NCI-H1417 treated with DMSO at 0.1 percent for 48 hours (cell line): Measurements from ENCODE around the gene NR2C2AP.
"Not testable (repeated sequence)": the region's sequence is repeated elsewhere in the genome, so short reads cannot be mapped to it uniquely, and the experiment has no call there.

Source experiments
- DNase-seq: peaks from one replicate; lab custom pipeline; 2025; lab: John Stamatoyannopoulos, UW

Gene NR2C2AP

DNA sequence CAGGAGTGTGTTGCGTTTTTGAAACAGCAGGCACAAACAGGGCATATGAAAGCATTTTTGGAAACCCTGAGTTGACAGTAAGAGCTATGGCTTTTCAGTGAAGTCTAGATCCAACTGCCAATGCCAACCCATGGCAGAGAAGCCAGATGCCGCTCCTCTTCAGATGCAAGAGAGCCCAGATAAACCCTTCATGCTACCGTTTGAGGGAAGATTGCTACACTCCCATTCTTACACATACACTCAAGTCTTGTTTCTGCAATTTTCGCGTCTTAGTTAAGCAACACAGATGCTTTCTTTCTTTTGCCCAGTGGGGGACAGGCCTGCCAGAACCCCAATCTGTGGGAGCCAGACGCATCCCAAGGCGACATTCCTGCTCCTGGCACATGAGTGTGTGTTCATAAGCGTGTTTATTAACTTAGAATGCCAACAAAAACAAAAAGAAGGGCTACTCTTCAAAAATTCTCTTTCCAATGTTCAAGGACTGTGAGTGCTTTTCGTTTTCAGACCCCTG, 21.7 kb downstream of the NR2C2AP start:
- no peak for DNase-seq

- DNase-seq, result no peak
These were observed 23.4 kb downstream of the NR2C2AP start for GRCh38 chr19:19179548-19180441.

DNA sequence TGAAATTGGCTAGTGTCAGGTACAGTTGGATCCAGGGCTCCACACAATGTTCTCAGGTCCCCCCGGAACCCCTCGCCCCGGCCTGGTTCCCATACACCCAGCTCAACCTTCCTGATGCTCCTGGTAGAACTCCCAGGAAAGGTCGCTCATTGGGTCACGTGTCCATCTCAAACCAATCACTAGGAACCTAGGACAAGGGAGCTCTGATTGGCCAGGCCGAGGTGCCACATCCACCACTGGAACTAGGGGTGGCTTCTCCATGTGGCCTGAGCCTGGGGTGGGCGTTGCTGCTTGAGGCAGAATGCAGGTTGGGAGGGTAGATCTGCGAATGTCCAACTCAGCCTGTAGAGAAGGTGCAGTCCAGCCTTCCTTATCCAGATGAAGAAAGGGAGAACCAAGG, 26.3 kb downstream of the NR2C2AP start:
- no peak for DNase-seq

- not testable (repeated sequence) for DNase-seq
These were observed 30.0 kb downstream of the NR2C2AP start for GRCh38 chr19:19173243-19173642.

- DNase-seq, result no peak
These were observed 31.2 kb downstream of the NR2C2AP start for GRCh38 chr19:19171821-19172532.

GRCh38 chr19:19170873-19171672, 32.1 kb downstream of the NR2C2AP start:
- no peak for DNase-seq

- DNase-seq, result no peak
These were observed 33.0 kb downstream of the NR2C2AP start, which contains the start of gene MEF2B for GRCh38 chr19:19170053-19170872. Gene MEF2B (minus strand): TSS chr19:19170263. CDS start chr19:19150735, 19,528 bp downstream.

DNA sequence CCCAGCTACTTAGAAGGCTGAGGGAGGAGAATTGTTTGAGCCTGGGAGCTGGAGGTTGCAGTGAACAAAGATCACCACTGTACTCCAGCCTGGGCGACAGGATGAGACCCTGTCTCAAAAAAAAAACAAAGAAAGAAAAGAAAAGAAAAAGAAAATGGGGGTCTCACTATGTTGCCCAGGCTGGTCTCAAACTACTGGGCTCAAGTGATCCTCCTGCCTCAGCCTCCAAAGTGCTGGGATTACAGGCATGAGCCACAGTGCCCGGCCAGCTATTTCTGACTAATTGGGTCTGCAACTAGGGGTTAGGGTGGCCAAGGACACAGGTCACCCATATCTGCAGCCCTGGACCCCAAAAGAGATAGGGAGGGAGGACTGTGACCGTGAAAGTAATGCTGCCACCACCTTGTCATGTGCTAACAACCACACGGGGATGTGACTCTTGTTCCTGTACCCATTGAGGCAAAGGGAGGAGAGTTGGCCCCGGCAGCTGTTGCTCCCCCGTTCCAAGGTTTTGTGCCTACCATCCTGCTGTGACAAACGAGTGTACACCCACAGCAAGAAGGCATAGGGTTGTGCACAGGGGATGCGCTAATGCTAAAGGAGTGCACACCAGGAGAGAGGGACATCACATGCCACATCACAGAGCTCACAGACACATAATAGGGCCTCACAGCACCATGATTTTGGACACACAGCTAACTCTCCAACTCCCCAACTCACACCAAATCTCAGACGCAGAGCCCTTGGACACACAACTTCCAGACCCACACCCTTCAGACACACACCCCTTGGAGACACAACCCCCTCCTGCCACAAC, 33.8 kb downstream of the NR2C2AP start:
- DNase-seq, result no peak

GRCh38 chr19:19167612-19168011, 35.6 kb downstream of the NR2C2AP start:
- no peak for DNase-seq

- no peak for DNase-seq
These were observed 37.8 kb downstream of the NR2C2AP start for GRCh38 chr19:19165396-19165795.

GRCh38 chr19:19162495-19162894, 40.7 kb downstream of the NR2C2AP start:
- no peak for DNase-seq

- DNase-seq, result no peak
These were observed 42.7 kb downstream of the NR2C2AP start for GRCh38 chr19:19160461-19161035.

DNA sequence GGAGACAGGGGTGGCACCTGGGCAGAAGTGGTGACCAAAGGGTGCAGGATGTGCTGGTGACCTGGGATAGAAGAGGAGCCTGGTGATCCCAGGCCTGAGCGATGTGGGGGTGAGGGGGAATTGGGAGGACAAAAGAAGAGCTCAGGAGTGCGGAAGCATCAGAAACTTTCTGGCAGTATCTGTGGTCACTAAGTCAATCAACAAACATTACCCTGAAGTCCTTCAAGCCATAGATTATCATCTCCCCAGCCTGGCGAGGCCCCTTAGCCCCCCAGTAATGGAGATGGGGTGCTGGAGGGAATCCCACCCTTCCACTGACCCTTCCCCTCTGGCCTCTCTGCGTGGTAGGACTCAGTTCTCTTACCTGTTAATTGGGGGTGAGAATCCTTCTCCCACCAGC, 43.7 kb downstream of the NR2C2AP start:
- no peak for DNase-seq

- DNase-seq, result no peak
These were observed 45.4 kb downstream of the NR2C2AP start for GRCh38 chr19:19157808-19158207.

GRCh38 chr19:19155495-19156219, 47.6 kb downstream of the NR2C2AP start:
- DNase-seq, result no peak

GRCh38 chr19:19154768-19155494, 48.3 kb downstream of the NR2C2AP start:
- DNase-seq, result no peak

DNA sequence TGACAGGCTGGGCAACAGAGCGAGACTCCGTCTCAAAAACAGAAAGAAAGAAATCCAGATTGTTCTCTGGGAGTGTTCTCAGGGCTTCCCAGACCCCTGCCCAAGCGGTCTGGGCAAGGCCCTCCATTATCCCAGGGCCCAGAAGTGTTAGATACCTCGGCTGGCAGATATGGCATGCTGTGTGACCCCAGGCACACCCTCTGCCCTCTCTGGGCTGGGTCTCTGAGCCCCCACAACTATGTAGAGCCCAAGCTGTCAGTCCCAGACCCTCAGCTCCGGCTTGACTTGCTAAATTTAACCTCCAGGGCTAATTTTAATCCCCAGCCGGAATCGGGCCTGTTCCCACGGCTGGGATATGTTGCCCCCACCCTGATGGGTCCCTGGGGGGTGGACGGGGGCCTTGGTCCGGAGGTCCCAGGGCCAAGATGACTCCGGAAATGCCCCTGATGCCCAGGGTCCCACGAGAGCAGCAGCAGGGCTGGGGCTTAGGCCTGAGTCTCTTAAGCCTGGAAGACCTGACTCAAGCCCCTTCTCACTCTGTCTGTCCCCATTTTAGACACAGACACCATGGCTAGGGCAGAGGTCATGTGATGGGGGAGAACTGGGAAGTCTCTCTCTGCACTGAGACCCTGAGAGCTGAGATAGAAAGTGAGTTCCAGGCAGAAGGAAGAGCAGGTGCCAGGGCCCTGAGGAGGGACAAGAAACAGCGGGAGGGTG, 50.4 kb downstream of the NR2C2AP start:
- DNase-seq, result no peak

DNA sequence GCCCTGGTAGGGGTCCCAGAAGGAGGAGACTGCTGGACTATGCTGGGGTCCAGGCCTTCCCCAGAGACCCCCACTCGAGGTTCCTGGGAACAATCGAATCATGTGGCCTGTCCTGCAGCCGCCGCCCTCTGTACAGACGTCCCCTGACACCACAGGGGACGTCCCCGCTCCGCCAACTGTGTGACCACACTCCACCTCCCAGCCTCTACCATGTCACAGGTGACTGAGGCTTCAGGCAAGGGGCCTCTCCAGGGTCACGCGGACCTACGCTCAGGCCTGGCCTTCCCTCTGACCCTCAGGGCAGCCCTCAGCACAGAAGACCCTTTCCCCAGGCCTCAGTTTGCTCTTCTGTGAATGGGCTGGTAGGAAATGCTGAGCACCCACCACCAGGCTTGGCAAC, 51.8 kb downstream of the NR2C2AP start:
- DNase-seq, result no peak
